ENCODE results near the gene AKNAD1. TPM values are rescaled to one million over a fixed set of nuclear protein-coding genes. Genes with fewer than 3 reads are reported as not detected.

Gene AKNAD1
- total RNA-seq, 1 experiment from 2014 or later: 0.07 TPM

GRCh38 chr1:108897865-108898720 lies 41.2 kb upstream of the AKNAD1 start:
- ChIA-PET CTCF (interaction anchor here (0.6 to 1.0 kb wide), 4 partner anchors 67 to 150 kb away, joined by 3 to 7 read pairs (median 4); no protein-coding TSS in a partner anchor), POLR2A (ENCODE audit: unreplicated experiment) (interaction anchor here (0.6 kb wide), 1 partner anchor 73 kb away, joined by 4 read pairs; no protein-coding TSS in a partner anchor)
- peak; percentile 80 for DNase-seq
- Histone ChIP-seq H4K20me1 (ENCODE audit: low read length) (0 out of 2 replicates have a peak, but pooled peaks cover 7% of the 10 kb centered on the region), H3K4me1 (ENCODE audit: insufficient read depth, low read length) (peaks cover 14% of the 10 kb centered on the region), H3K27me3 (ENCODE audit: low read length) (no peaks in the 10 kb centered on the region), H2AFZ (ENCODE audit: low read length) (no peak overlapping the region), H3K79me2 (ENCODE audit: low read length) (no peaks in the 10 kb centered on the region), H3K27ac (ENCODE audit: low read length) (no peak overlapping the region), H3F3A (ENCODE audit: low read length, unreplicated experiment) (peaks cover 4% of the 10 kb centered on the region), H3K4me2 (ENCODE audit: low read length) (no peak overlapping the region), H3K9me3 (ENCODE audit: low read length) (no peaks in the 10 kb centered on the region), H3K36me3 (ENCODE audit: low read depth, low read length) (peaks cover 13% of the 10 kb centered on the region; the same call in 1 of the 2 replicates), H3K9ac (ENCODE audit: low read length) (no peak overlapping the region), H3K4me3 (ENCODE audit: low read length) (no peak overlapping the region), H3K9me2 (replicated peaks; ENCODE audit: low read length) (no peaks in the 10 kb centered on the region)
- TF ChIP-seq CTCF (conservative IDR thresholded peaks at IDR 0.05; ENCODE audit: low read depth, low read length): peak; percentile 84
- TF ChIP-seq EZH2phosphoT487 (IDR thresholded peaks at IDR 0.05; ENCODE audit: borderline replicate concordance, low read length): no peak
- TF ChIP-seq EZH2 (IDR thresholded peaks at IDR 0.05; ENCODE audit: low read length, unreplicated experiment): no peak
- ATAC-seq: peak; percentile 60
- intact Hi-C loops (cut with micrococcal nuclease): loop anchor here (1.0 to 5.0 kb wide), 4 partner anchors 21 to 206 kb away; partner anchors contain the start of genes GPSM2, PRPF38B and STXBP3
- no TSS peak for BruUV-seq (replicated peaks)

- intact Hi-C loops (cut with micrococcal nuclease): loop anchor here (5.0 kb wide), 2 partner anchors 149 to 204 kb away; partner anchors contain the start of genes PRPF38B and STXBP3
- H3K9ac ChIP-seq (ENCODE audit: low read length): no peak overlapping the region
- H3F3A ChIP-seq (ENCODE audit: low read length, unreplicated experiment): peaks cover 4% of the 10 kb centered on the region
- ChIA-PET CTCF (interaction anchor here (0.6 kb wide), 1 partner anchor 18 kb away, joined by 7 read pairs; no protein-coding TSS in a partner anchor), POLR2A (ENCODE audit: unreplicated experiment) (no interaction called here)
- TF ChIP-seq EZH2phosphoT487 (IDR thresholded peaks at IDR 0.05; ENCODE audit: borderline replicate concordance, low read length) (no peak), EZH2 (IDR thresholded peaks at IDR 0.05; ENCODE audit: low read length, unreplicated experiment) (no peak), CTCF (conservative IDR thresholded peaks at IDR 0.05; ENCODE audit: low read depth, low read length) (no peak)
- 0 out of 2 replicates have a peak, but pooled peaks cover 7% of the 10 kb centered on the region for H4K20me1 ChIP-seq (ENCODE audit: low read length)
- H3K27me3 ChIP-seq (ENCODE audit: low read length): no peaks in the 10 kb centered on the region
- H3K79me2 ChIP-seq (ENCODE audit: low read length): no peaks in the 10 kb centered on the region
- H3K9me2 ChIP-seq (replicated peaks; ENCODE audit: low read length): no peaks in the 10 kb centered on the region
- peaks cover 13% of the 10 kb centered on the region; the same call in 1 of the 2 replicates for H3K36me3 ChIP-seq (ENCODE audit: low read depth, low read length)
- no peak for DNase-seq
- H3K27ac ChIP-seq (ENCODE audit: low read length): no peak overlapping the region
- no peak overlapping the region for H3K4me2 ChIP-seq (ENCODE audit: low read length)
- BruUV-seq (replicated peaks): no TSS peak
- no peak overlapping the region for H3K4me3 ChIP-seq (ENCODE audit: low read length)
- peaks cover 24% of the 10 kb centered on the region for H3K4me1 ChIP-seq (ENCODE audit: insufficient read depth, low read length)
- no peak for ATAC-seq
- H3K9me3 ChIP-seq (ENCODE audit: low read length): no peaks in the 10 kb centered on the region
- H2AFZ ChIP-seq (ENCODE audit: low read length): no peak overlapping the region
Measured at GRCh38 chr1:108896146-108897145, 39.6 kb upstream of the AKNAD1 start.

Data from PC-3 (cell line).